ENCODE measurements around the gene SCCPDH. TPM values are rescaled to one million over a fixed set of nuclear protein-coding genes. Genes with fewer than 3 reads are reported as not detected.

SCCPDH gene, protein sequence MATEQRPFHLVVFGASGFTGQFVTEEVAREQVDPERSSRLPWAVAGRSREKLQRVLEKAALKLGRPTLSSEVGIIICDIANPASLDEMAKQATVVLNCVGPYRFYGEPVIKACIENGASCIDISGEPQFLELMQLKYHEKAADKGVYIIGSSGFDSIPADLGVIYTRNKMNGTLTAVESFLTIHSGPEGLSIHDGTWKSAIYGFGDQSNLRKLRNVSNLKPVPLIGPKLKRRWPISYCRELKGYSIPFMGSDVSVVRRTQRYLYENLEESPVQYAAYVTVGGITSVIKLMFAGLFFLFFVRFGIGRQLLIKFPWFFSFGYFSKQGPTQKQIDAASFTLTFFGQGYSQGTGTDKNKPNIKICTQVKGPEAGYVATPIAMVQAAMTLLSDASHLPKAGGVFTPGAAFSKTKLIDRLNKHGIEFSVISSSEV
- 32.8 and 35.5 TPM in 2 replicates for total RNA-seq

DNA sequence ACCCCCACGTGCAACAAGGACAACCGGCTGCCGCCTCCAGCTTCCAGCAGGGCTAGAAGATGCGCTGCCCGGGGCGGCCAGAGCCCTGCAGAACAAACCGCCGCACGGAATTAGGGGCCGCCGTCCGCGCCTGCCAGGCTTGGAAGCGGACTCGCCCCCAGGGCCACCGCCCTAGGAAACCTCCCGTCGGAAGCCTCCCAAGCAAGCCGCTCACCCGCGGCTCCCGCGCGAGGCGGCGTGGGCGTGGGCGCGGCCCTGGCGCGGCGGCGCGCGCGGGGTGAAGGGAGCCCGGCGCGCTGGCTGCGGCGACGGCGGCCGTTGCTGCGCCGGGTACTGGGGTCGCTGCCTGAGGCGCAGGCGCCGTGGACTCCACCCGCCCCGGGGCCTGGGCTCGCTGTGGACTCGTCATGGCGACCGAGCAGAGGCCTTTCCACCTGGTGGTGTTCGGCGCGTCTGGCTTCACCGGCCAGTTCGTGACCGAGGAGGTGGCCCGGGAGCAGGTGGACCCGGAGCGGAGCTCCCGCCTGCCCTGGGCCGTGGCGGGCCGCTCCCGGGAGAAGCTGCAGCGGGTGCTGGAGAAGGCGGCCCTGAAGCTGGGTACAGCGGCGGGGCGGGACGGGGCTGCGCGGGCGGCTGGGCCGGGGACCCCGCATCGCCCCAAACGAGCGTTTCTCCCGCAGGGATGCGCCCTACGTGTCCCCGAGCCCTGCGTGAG lies at the start of gene SCCPDH:
Gene SCCPDH (plus strand): TSS at position 394 of the 715 bp plus-strand sequence. CDS start 14 bp downstream, at position 408.

Small RNA genes within 50 kb of the gene (small RNA-seq; reads per million reads assigned to genes)
- gene AC113174.1 (ENCODE audit: low replicate concordance), result not detected

Other genes with a start within 250 kb of the SCCPDH start
- 21.4 and 27.2 TPM in 2 replicates for gene SMYD3, start 217.1 kb upstream of the SCCPDH start, total RNA-seq
- gene TFB2M, start 158.1 kb upstream of the SCCPDH start, total RNA-seq, result 18.2 and 26.1 TPM in 2 replicates
- gene CNST, start 158.0 kb upstream of the SCCPDH start, total RNA-seq, result 28.0 and 34.8 TPM in 2 replicates
- gene AHCTF1, start 207.5 kb downstream of the SCCPDH start, total RNA-seq, result 35.5 and 51.4 TPM in 2 replicates

All from placental pericyte (primary cell).